Skeletal muscle satellite cell (primary cell): ENCODE measurements around the gene KRT81.
A peak's percentile ranks its signal among the peaks of the same experiment; 100 is the strongest.
"Not testable (repeated sequence)": the region's sequence is repeated elsewhere in the genome, so short reads cannot be mapped to it uniquely, and the experiment has no call there.

ENCODE experiments used
- H3K27me3 ChIP-seq: 2 replicates; pipeline ENCODE4 v1.7.0; 2013; ENCODE audit warnings: low read length; ENCODE audit not compliant: control insufficient read depth, insufficient read depth
- H3K36me3 ChIP-seq: 2 replicates; pipeline ENCODE4 v1.7.0; 2013; ENCODE audit warnings: mild to moderate bottlenecking, control low read depth, low read length; ENCODE audit not compliant: insufficient read depth
- H3K4me1 ChIP-seq: 2 replicates; pipeline ENCODE4 v1.7.0; 2013; ENCODE audit warnings: low read length; ENCODE audit not compliant: control insufficient read depth, insufficient read depth
- H3K4me2 ChIP-seq: 2 replicates; pipeline ENCODE4 v1.7.0; 2013; ENCODE audit warnings: mild to moderate bottlenecking, low read length
- H3K4me3 ChIP-seq: 2 replicates; pipeline ENCODE4 v1.7.0; 2013; ENCODE audit warnings: low read length
- H3K9ac ChIP-seq: 2 replicates; pipeline ENCODE4 v1.7.0; 2013; ENCODE audit warnings: mild to moderate bottlenecking, low read depth, low read length, moderate library complexity
- H3K9me3 ChIP-seq: replicated peaks from 2 replicates; pipeline ENCODE4 v1.7.0; 2013; ENCODE audit warnings: mild to moderate bottlenecking, control low read depth, low read length

The KRT81 gene

DNA sequence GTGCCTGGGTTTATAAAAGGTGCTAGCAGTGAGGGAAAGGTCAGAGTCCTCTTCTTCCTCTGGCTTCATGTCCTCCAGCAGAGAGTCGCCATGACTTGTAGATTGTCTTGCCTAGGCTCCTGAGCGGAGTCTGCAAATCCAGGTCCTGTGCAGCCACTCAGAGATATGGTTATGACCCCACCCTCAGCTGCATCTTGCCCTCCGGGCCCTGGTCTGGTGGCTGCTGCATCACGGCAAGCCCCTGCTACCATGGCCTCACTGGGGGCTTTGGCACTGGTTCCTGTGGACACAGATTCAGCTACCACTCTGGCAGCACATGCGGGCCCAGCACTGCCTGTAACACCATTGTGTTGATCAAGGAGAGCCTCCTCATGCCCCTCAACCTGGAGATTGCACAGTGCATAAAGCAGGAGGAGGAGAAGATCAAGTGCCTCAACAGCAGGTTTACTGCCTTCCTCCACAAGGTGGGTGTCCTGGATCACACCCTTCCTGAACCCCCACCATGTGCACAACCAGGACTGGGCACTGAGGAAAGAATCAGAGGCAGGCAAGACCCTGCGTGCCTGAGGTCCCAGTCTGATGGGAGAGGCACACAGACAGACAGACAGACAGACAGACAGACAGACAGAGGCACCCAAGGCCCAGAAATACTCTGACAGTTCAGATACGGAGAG lies 27.4 kb downstream of the KRT81 start:
- no peak overlapping the region for H3K4me2 ChIP-seq

DNA sequence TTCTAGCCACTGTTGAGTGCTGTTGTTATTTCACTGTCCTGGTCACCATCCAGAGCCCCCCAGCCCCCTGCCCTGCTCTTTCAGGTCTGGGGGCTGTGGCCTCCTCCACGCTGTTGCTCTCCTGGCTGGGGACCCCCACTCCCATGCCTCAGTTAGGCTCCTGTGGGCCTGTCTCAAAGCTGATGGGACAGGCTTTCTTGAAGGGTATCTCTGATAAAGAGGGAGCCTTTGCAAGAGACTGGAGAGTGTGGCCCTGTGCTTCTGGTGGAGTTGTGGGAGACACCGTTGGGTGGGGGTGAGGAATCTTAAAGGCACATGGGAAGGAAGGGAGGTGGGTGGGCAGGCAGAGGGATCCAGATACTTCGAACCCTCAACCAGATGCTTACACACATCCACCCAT lies 29.0 kb downstream of the KRT81 start:
- peaks cover 25% of the 10 kb centered on the region for H3K4me1 ChIP-seq
- no peak overlapping the region for H3K4me2 ChIP-seq
- H3K36me3 ChIP-seq = no peaks in the 10 kb centered on the region
- H3K9ac ChIP-seq = no peak overlapping the region
- H3K9me3 ChIP-seq = no peaks in the 10 kb centered on the region
- no peak overlapping the region for H3K4me3 ChIP-seq
- H3K27me3 ChIP-seq = no peaks in the 10 kb centered on the region

More for the DNA sequence above, 27.4 kb downstream of the KRT81 start:
- Histone ChIP-seq H3K27me3 (no peaks in the 10 kb centered on the region), H3K36me3 (no peaks in the 10 kb centered on the region), H3K4me1 (peaks cover 32% of the 10 kb centered on the region), H3K4me3 (no peak overlapping the region), H3K9me3 (no peaks in the 10 kb centered on the region), H3K9ac (no peak overlapping the region)

DNA sequence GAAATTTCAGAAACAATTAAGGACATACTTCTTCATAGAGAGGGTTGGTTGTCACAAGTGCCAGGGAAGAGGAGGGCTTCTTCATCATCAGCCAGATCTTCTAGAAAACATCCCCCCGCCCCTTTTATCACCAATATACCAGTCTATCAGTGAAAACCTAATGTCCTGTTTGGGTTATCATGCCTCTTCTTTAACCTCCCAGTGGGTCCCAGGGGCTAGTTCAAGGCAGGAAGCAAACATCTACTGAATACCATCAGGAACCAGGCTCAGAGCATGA lies 30.2 kb downstream of the KRT81 start:
- no peak overlapping the region for H3K4me2 ChIP-seq
- no peaks in the 10 kb centered on the region for H3K27me3 ChIP-seq

DNA sequence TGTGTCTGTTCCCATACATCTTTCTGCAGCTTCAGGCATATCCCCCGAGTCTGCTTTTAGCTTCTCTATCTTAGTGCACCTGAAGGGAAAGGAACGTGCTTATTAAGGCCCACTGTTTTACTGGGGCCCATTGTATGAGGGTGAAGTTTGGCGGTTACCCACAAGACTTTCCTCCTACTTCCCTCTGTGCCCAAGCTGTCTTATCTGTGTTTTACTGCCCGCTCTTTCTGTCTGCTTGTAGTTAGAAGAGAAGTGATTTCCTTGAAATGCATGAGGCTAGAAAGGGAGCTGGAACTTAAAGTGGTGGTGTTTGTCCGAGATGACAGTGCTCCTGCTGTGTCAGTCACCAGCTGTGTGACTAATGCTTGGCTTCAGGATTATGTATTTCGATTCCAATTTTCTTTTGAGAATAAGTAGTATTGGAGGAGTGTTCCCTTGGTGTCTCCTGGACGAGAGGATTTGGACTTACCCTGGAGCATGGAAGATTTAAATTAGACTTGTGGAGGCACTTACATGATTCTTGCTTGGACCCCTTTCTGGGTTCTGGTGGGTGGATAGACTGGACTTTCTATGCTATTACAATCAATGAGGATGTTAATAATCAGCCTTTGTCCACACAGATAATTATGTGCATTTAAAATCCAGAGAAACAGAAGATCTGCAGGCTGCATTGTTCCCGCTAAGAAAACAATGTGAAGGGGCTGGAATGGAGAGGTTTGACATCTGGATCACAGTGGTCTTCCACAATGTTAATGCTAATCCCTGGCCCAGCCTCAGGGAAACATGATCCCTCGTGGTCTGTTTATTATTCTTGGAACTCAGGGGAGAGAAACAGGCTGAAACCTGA lies 30.8 kb downstream of the KRT81 start:
- Histone ChIP-seq H3K36me3 (no peaks in the 10 kb centered on the region), H3K9ac (peak overlapping the region; percentile 17), H3K4me1 (peaks cover 25% of the 10 kb centered on the region), H3K4me3 (no peak overlapping the region), H3K4me2 (peak overlapping the region; percentile 10), H3K9me3 (no peaks in the 10 kb centered on the region), H3K27me3 (no peaks in the 10 kb centered on the region)

More for the DNA sequence above, 30.2 kb downstream of the KRT81 start:
- Histone ChIP-seq H3K4me3 (no peak overlapping the region), H3K4me1 (peaks cover 25% of the 10 kb centered on the region), H3K36me3 (no peaks in the 10 kb centered on the region), H3K9me3 (no peaks in the 10 kb centered on the region), H3K9ac (no peak overlapping the region)

DNA sequence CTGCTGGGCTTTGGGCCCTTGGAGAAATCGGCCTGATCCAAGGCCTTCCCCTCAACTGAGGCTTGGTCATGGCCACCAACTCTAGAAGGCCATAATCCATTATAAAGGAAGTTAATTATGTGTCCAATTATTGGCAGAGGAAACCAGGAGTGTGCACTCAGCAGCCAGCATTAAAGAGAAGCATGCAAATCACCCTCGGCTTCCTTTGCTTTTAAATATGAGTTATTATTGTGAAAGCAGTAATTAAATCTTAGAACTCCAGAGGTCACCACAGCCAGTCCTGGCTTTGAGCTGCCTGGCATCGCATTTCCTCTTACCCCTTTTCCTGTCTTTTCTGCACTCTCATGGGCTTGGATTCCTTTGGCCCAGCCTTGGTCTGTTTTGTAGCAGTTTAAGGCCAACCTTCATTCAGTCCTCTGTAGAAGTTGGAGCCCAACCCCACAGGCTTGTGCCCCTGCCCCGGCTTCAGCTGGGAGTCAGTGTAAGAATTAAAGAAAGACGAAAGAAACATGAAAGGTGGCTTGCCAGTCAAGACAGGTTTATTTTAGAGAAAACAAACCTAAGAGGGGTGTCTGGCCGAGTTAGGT lies 31.6 kb downstream of the KRT81 start:
- Histone ChIP-seq H3K27me3 (no peaks in the 10 kb centered on the region), H3K4me3 (no peak overlapping the region)

DNA sequence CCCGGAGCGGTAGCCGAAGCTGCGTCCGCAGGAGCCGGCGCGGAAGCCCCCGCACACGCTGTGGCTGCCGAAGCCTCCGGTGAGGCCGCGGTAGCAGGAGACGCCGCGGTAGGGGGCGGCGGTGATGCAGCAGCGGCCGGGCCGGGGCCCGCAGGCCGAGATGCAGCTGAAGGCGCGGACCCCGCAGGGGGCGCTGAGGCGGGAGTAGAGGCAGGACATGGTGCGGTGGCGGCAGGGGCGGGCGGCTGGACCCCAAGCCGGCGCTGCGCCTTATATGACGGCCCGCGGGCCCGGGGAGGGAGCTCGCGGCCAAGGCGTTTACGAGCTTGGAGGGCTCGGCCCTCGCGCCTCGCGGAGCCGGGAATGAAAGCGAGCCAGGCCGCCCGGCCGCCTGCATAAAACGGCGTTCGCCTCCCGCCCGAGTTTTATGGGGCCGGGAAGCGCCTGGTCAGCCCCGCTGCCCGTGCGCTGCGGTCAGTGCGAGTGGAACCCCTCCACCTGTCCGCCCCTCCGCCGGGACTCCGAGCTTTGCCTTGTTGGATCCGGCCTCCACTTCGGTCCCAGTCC lies 32.9 kb downstream of the KRT81 start:
- Histone ChIP-seq H3K4me1 (peaks cover 25% of the 10 kb centered on the region), H3K9ac (no peak overlapping the region), H3K4me2 (no peak overlapping the region), H3K9me3 (no peaks in the 10 kb centered on the region), H3K36me3 (no peaks in the 10 kb centered on the region), H3K4me3 (no peak overlapping the region), H3K27me3 (no peaks in the 10 kb centered on the region)

More for the DNA sequence above, 31.6 kb downstream of the KRT81 start:
- peaks cover 25% of the 10 kb centered on the region for H3K4me1 ChIP-seq
- H3K36me3 ChIP-seq = no peaks in the 10 kb centered on the region
- no peak overlapping the region for H3K4me2 ChIP-seq
- peak overlapping the region; percentile 17 for H3K9ac ChIP-seq
- no peaks in the 10 kb centered on the region for H3K9me3 ChIP-seq

DNA sequence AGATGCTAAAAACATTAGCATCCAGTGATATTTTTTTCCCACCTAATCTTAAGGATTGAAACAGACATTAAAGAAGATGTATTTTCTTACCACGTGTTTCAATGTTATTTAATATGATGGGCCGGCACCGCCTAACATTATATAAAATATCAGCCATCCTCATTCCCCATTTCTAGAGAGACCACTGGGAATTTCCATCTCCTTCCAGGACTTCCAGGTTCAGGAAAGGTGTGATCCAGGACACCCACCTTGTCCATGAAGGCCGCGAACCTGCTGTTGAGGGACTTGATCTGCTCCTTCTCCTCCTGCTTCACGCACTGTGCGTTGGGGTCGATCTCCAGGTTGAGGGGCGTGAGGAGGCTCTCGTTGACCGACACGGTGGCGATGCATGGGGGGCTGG lies 33.4 kb downstream of the KRT81 start:
- H3K27me3 ChIP-seq = not testable (repeated sequence)

DNA sequence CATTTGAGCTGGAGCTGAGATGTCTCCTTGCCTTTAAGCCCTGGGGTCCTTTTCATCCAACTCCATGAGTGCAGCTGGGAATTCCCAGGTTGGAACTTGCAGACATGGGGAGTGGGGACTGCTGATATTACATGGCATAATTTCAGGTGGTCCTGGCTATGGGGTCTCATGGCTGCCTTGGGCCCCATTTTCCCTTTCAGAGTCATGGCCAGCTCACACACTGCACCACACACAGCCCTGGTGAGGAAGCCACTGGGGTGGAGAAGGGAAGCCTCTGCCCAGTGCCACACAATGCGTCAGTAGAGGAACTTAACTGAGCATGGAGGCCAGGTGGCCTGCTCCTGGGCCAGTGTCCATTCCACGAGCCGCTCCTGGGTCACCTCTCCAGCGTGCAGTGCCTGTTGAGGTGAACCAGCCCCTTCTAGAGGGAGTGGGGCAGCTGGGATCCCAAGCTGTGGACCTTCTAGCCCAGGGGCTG lies 34.2 kb downstream of the KRT81 start:
- Histone ChIP-seq H3K4me3 (no peak overlapping the region), H3K9me3 (no peaks in the 10 kb centered on the region), H3K4me1 (peaks cover 25% of the 10 kb centered on the region), H3K36me3 (no peaks in the 10 kb centered on the region), H3K27me3 (no peaks in the 10 kb centered on the region), H3K9ac (no peak overlapping the region), H3K4me2 (no peak overlapping the region)

More for the DNA sequence above, 33.4 kb downstream of the KRT81 start:
- not testable (repeated sequence) for H3K9ac ChIP-seq, H3K4me2 ChIP-seq, H3K4me3 ChIP-seq, H3K36me3 ChIP-seq, H3K9me3 ChIP-seq
- peaks cover 25% of the 10 kb centered on the region for H3K4me1 ChIP-seq

DNA sequence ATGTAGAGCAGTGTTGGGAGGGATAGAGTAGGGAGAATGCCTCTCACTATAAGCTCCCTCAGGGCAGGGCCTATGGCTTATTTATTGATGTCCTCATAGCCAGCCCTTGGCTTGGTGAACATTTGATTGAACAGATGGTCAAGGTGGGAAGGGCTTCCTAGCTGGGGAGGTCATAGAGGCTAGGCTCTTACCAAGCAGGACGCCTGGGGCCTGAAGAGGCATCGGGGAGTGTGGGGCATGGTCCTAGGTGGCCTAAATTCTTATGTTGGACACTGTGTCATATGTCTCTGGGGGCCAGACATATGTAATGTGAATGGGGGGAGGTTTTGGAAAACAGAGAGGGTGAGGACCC lies 34.8 kb downstream of the KRT81 start:
- no peak overlapping the region for H3K9ac ChIP-seq
- H3K4me3 ChIP-seq = no peak overlapping the region
- no peak overlapping the region for H3K4me2 ChIP-seq
- no peaks in the 10 kb centered on the region for H3K9me3 ChIP-seq
- peaks cover 25% of the 10 kb centered on the region for H3K4me1 ChIP-seq
- H3K27me3 ChIP-seq = no peaks in the 10 kb centered on the region
- no peaks in the 10 kb centered on the region for H3K36me3 ChIP-seq

DNA sequence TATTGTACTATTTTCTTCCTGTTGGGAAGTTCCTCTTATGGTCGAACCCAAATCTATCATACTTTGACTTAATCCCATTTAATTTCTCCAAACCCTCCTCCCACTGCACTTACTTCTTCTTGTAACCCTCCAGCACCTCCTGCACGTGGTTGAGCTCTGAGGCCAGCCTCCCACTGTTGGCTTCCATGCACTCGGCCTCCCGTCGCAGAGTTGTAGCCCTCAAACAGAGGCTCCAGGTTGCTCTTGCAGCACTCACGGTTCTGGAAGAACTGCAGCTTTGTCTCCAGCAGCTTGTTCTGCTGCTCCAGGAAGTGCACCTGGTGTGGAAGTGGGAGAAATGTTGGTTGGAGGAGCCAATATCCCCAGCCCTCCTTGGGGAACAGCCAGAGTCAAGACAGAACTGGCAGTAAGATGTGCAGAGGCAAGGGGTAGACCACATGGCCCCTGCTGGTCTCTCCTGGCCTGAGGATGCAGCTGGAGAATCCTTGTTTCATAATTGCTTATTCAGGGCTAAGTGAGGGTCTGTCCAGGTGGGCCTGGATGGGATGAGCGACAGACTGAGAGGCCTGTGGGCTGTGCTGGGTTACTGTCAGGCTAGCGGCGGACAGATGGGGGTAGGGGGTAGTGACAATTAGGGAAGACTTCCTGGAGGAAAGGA lies 35.3 kb downstream of the KRT81 start:
- Histone ChIP-seq H3K27me3 (no peaks in the 10 kb centered on the region), H3K4me2 (no peak overlapping the region), H3K9ac (no peak overlapping the region), H3K4me3 (no peak overlapping the region), H3K9me3 (no peaks in the 10 kb centered on the region), H3K36me3 (no peaks in the 10 kb centered on the region), H3K4me1 (peaks cover 20% of the 10 kb centered on the region)
